ENCODE data around the gene DNAH1.

The DNAH1 gene

GRCh38 chr3:52444860-52445793 lies 129.0 kb downstream of the DNAH1 start, which contains the start of gene SEMA3G:
TSS of gene SEMA3G (minus strand) at chr3:52445103. CDS start at chr3:52445027, 76 bp downstream.
- in situ Hi-C loops (cut with MboI; ENCODE audit: low sequenced_read_pairs), result loop anchor here (5.0 kb wide), 1 partner anchor 213 kb away; no protein-coding TSS in a partner anchor
- DNase-seq (ENCODE audit: low spot score in 2 of 2), result peak; percentile 67 to 90
- Histone ChIP-seq H3K4me3 (peak within 1 kb of the TSS; percentile 17), H3K9me3 (no peaks in the 10 kb centered on the region), H3K36me3 (replicated peaks) (no peaks in the 10 kb centered on the region), H3K27me3 (ENCODE audit: low read depth) (no peaks in the 10 kb centered on the region), H3K4me1 (no peaks in the 10 kb centered on the region)

GRCh38 chr3:52446042-52446441 lies 129.9 kb downstream of the DNAH1 start:
- no peaks in the 10 kb centered on the region for H3K9me3 ChIP-seq
- no peaks in the 10 kb centered on the region for H3K27me3 ChIP-seq (ENCODE audit: low read depth)
- in situ Hi-C loops (cut with MboI; ENCODE audit: low sequenced_read_pairs), result no loop called here
- DNase-seq (ENCODE audit: low spot score in 2 of 2), result no peak
- H3K4me3 ChIP-seq, result no peak overlapping the region
- H3K4me1 ChIP-seq, result no peaks in the 10 kb centered on the region
- no peaks in the 10 kb centered on the region for H3K36me3 ChIP-seq (replicated peaks)

GRCh38 chr3:52446631-52447511 lies 130.8 kb downstream of the DNAH1 start:
- no peaks in the 10 kb centered on the region for H3K36me3 ChIP-seq (replicated peaks)
- H3K9me3 ChIP-seq, result no peaks in the 10 kb centered on the region
- in situ Hi-C loops (cut with MboI; ENCODE audit: low sequenced_read_pairs), result no loop called here
- no peaks in the 10 kb centered on the region for H3K4me1 ChIP-seq
- DNase-seq (ENCODE audit: low spot score in 2 of 2), result peak; percentile 57 to 86
- no peak overlapping the region for H3K4me3 ChIP-seq
- no peaks in the 10 kb centered on the region for H3K27me3 ChIP-seq (ENCODE audit: low read depth)

GRCh38 chr3:52447512-52448355 lies 131.6 kb downstream of the DNAH1 start:
- Histone ChIP-seq H3K36me3 (replicated peaks) (no peaks in the 10 kb centered on the region), H3K4me3 (no peak overlapping the region), H3K4me1 (no peaks in the 10 kb centered on the region), H3K27me3 (ENCODE audit: low read depth) (no peaks in the 10 kb centered on the region), H3K9me3 (no peaks in the 10 kb centered on the region)
- DNase-seq (ENCODE audit: low spot score in 2 of 2), result no peak
- in situ Hi-C loops (cut with MboI; ENCODE audit: low sequenced_read_pairs), result no loop called here

Data from HAP-1 (cell line).